GM18868 (cell line): Measurements from ENCODE around the gene KCNIP2.
"Not testable (repeated sequence)": the region's sequence is repeated elsewhere in the genome, so short reads cannot be mapped to it uniquely, and the experiment has no call there.

ENCODE experiments used
- ATAC-seq: cut with Tn5 transposase; IDR thresholded peaks from one replicate; pipeline ENCODE4 v1.9.1; 2021; ENCODE audit warnings: mild to moderate bottlenecking, moderate library complexity; ENCODE audit not compliant: unreplicated experiment

The KCNIP2 gene

GRCh38 chr10:101828766-101829551 is 14.6 kb downstream of the KCNIP2 start:
- ATAC-seq: no peak

GRCh38 chr10:101827919-101828600 is 15.5 kb downstream of the KCNIP2 start:
- no peak for ATAC-seq

DNA sequence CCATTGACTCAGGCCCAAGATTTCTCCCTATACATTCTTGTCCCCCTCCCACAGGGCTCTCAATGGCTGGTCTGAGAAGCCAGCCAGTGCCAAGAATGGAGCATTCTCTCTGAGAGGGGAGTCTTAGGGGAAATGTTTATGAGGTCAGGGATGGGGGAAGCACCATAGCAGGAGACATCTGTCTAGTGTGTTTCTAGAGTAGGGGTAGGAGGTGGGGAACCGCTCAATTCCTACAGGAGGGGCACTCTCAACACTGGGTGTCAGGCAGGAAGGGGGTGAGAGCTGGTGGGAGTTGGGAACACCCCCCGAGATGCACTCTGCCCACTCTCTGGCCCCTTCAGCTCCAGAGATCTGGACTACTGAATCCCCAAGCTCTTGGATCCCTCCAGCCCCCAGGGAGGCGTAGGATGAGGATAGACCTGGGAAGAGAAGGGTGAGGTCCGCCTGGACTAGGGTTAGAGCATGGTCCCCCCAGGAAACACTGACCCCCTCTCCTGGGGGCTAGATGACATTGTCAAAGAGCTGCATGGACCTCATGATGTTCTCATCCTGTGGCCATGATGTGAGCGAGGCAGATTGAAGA is 16.7 kb downstream of the KCNIP2 start:
- no peak for ATAC-seq

DNA sequence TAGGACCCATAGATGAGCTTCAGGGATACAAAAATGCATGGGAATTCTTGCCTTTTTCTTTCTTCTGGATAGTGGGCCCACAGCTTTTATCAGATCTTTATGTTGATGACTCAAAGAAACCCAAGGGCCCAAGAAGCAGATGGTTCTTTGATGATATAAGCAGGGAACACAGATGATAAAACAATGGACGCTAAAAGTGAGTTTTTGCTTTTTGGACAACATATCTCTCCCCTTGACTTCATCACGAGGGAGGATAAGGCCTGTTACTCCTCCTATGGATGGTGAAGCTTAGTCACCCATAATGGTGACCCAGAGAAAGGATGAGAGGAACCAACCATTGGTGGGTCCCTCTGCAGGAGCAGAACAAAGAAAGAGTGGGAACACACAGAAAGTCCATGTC is 18.9 kb downstream of the KCNIP2 start:
- ATAC-seq: no peak

DNA sequence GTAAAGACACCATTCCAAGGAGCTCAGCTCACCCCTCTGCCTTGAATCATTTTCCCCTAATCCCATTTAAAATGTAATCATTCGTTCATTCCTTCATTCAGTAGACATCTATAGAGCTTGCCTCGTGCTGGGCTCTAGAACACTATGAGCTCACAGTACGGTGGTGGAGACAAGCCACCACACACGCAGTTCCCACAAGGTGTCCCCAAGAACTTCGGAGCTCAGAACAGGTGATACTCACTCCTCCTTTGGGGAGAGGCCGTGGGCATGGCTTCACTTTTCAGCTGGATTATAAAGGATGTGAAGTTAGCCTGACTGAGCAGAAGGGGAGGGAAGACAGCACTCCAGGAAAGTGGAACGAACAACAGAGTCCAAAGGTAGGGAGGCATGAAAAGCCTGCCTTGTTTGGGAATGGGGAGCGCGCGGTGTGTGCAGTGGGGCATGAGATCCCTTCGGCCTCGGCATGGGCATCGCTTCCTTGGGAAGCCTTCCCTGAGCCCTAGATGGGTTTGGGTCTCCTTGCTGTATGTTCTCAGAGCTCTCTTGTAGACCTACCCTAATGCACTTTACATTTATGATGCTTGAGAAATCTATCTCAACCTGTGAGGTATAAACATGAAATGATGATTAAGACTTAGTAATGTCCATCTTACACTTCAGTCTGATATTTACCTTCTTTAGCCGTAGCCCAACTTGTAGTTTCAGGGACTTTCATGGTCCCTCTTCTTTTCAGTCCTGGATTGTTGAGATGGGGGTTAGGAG is 24.5 kb downstream of the KCNIP2 start:
- peak; percentile 18 for ATAC-seq

GRCh38 chr10:101818119-101818871 is 25.3 kb downstream of the KCNIP2 start, which contains the start of gene OGA:
Gene OGA, minus strand, starts transcription at chr10:101818444. Its CDS starts 422 bp downstream, at chr10:101818022.
- peak; percentile 89 for ATAC-seq

DNA sequence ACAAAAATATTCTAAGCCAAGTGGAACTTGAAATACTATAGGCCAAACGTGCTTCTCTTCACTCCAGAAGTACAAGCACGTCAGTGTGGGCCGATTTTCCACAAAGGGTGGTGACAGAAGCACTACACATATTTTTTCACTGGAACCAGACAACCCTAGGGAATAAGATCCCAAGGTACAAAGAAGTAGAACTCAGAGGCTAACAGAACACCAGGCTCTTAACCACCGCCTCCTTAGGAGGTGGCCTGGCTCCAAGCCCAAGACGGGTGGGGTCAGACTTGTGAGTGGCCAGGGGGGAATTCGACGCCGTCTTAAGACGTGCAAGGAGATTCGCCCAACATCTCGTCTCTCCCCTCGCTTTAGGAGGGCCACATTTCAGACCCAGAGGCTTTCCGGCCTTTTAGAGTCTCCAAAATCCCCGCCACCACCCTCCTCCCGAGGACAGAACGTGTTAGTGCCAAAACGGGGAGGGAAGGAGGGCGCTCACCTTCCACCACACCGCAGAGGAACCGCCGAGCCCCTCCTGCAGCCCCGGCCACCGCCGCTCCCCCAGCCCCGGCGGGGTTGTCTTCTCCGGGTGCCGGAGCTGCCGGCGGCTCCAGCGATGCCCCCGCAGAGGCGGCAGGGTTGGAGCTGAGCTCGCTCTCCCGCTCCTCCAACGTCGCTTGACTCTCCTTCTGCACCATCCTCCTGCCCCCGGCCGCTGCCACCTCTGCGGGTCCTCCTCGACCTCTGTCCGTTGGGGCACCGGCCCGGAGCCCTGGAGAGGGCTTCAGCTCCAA is 26.1 kb downstream of the KCNIP2 start:
- ATAC-seq: no peak

GRCh38 chr10:101816913-101817336 is 26.7 kb downstream of the KCNIP2 start:
- no peak for ATAC-seq

- no peak for ATAC-seq
These were observed 27.2 kb downstream of the KCNIP2 start for GRCh38 chr10:101816376-101816775.

GRCh38 chr10:101814466-101815071 is 29.0 kb downstream of the KCNIP2 start:
- ATAC-seq: no peak

DNA sequence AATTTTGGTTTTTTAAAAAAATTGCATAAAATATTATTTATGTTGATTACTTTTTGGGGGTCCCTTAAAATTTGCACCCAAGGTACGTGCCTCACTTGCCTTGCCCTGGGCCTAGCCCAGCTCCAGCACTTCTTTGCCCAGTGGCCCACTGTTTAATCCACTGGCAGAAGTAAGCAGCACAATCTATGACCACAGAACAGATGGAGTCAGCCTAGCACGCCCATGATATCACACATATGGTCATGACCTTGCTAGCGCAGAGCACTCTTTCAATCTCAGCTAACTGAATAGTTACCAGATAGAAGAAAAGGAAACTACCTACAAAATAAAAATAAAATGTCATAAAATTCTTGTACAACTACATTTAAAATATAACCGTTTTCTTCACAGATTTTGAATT is 31.0 kb downstream of the KCNIP2 start:
- no peak for ATAC-seq

GRCh38 chr10:101807158-101807557 is 36.4 kb downstream of the KCNIP2 start:
- no peak for ATAC-seq

DNA sequence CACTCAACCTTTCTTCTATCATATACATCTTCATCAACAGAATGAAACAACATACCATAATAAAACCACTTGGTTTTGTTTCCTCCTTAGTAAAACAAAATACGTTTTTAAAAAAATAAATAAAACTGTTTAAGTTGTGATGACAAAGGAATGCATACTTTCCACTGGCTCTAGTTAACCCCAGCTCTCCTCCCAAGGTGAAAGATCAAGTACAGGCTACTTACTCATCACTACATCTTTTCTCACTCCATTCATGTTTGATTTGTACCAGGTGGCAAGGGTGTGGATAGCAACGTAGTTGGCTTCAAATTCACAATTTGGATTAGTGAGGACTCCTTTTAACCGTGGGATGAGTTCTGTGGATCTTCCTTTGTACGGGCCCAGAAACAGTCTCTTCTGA is 40.1 kb downstream of the KCNIP2 start:
- no peak for ATAC-seq

DNA sequence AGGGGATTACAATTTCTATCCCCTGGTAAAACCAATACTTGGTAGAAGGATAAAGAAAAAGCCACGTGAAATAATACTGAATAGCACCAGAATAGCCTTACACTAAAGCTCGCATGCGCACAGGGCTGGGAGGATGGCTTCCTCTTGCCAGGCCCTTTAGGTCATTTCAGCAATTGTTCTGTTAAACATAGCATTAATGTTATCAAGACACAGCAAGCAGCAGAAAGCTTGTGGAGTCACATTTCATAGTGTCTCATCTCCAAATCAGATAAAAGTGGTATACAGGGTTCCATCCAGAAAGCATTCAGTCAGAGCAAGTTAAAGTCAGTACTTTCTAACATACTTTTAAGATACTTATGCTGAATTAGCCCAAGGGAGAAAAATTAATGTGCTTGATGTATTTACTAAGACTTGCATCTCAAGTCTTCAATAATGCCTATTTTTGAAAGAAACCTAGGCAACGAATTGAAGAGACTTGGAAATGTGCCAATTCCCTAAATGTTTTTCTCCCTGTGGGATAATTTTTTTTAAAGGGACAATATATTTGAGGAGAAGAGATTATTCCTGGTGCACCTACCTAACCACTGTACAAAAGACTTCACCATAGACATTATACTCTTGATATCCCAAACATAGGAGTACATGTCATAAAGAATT is 46.1 kb downstream of the KCNIP2 start:
- no peak for ATAC-seq

- no peak for ATAC-seq
These were observed 50.1 kb downstream of the KCNIP2 start for GRCh38 chr10:101793526-101793925.

GRCh38 chr10:101789686-101790085 is 53.9 kb downstream of the KCNIP2 start:
- ATAC-seq: no peak

DNA sequence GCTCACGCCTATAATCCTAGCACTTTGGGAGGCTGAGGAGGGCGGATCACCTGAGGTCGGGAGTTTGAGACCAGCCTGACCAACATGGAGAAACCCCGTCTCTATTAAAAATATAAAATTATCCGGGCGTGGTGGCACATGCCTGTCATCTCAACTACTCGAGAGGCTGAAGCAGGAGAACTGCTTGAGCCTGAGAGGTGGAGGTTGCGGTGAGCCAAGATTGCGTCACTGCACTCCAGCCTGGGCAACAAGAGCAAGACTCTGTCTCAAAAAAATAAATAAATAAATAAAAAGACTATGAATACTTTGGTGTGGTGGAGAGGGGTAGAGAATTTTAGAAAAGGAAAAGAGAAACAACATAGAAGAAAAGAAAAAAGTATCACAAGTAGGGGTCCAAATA is 54.4 kb downstream of the KCNIP2 start:
- not testable (repeated sequence) for ATAC-seq

GRCh38 chr10:101785801-101786200 is 57.8 kb downstream of the KCNIP2 start:
- ATAC-seq: no peak

DNA sequence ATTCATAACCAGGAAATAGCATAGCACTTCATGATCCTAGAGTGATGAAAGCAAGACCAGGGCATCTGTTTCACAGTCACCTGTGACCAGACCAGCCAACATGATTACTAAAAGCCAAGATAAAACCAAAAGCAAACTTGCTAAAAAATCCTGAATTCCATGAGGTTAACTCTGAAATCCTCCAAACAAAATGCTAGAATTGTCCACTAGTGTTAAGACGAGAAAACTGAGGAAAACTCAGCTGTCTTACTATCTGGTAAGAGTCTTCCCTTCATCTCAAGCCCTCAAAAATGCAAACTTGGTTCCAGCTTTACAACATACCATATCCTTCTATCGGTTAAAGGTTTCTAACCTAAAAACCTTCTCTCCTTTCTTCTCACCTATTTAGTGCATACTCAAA is 59.0 kb downstream of the KCNIP2 start:
- no peak for ATAC-seq
